IMR-90 (cell line): Measurements from ENCODE around the gene ANKRD55. TPM values are rescaled to one million over a fixed set of nuclear protein-coding genes. Genes with fewer than 3 reads are reported as not detected.

Source experiments
- ATAC-seq: fragments of 200-7000 bp; cut with Tn5 transposase; 2 replicates; pipeline ENCODE4 v1.9.1; 2020; ENCODE audit warnings: low read depth, mild to moderate bottlenecking, moderate library complexity
- BruUV-seq: library from RNA; stranded (reverse); fragments of 400-500 nt; replicated peaks from 2 replicates; lab custom pipeline; 2021; lab: Mats Ljungman, UMichigan
- CTCF ChIA-PET: fragments of 300-600 bp; formaldehyde crosslinking; extraction: SDS; loops from one replicate; lab custom pipeline; 2021; ENCODE audit warnings: antibody characterized with exemption; lab: Yijun Ruan, JAX
- POLR2A ChIA-PET: fragments of 300-600 bp; sonication (Branson Sonifier 250); formaldehyde crosslinking; loops from one replicate; lab custom pipeline; 2022; ENCODE audit warnings: antibody characterized with exemption; ENCODE audit not compliant: unreplicated experiment; lab: Charles Lee
- DNase-seq: peaks from one replicate; pipeline ENCODE4 v3.0.0; 2013
- H2AFZ ChIP-seq: replicated peaks from 2 replicates; pipeline ENCODE3; 2013; ENCODE audit warnings: low read length, mild to moderate bottlenecking; ENCODE audit not compliant: poor library complexity
- H2AK5ac ChIP-seq: 2 replicates; pipeline ENCODE4 v1.6.1; 2013; ENCODE audit warnings: low read depth, low read length, inconsistent platforms
- H2AK9ac ChIP-seq: replicated peaks from 2 replicates; pipeline ENCODE3; 2013; ENCODE audit warnings: mild to moderate bottlenecking, low read depth, low read length, moderate library complexity; ENCODE audit not compliant: poor library complexity
- H2BK120ac ChIP-seq: 2 replicates; pipeline ENCODE4 v1.6.1; 2013; ENCODE audit warnings: low read depth, low read length, inconsistent platforms
- H2BK15ac ChIP-seq: 3 replicates; pipeline ENCODE4 v1.6.1; 2013; ENCODE audit warnings: low read depth, low read length, inconsistent platforms
- H2BK20ac ChIP-seq: 2 replicates; pipeline ENCODE4 v1.6.1; 2013; ENCODE audit warnings: low read depth, mild to moderate bottlenecking, inconsistent platforms, low read length, moderate library complexity
- H2BK5ac ChIP-seq: 2 replicates; pipeline ENCODE4 v1.6.1; 2013; ENCODE audit warnings: mild to moderate bottlenecking, low read depth, low read length, inconsistent platforms; ENCODE audit not compliant: poor library complexity, severe bottlenecking
- H3K14ac ChIP-seq: replicated peaks from 2 replicates; pipeline ENCODE4 v1.6.1; 2013; ENCODE audit warnings: low read depth, low read length, inconsistent platforms
- H3K18ac ChIP-seq: 2 replicates; pipeline ENCODE4 v1.6.1; 2013; ENCODE audit warnings: low read depth, low read length, control low read depth
- H3K23ac ChIP-seq: 2 replicates; pipeline ENCODE4 v1.6.1; 2013; ENCODE audit warnings: low read depth, low read length, inconsistent platforms
- H3K27ac ChIP-seq: 2 replicates; pipeline ENCODE4 v1.5.1; 2013; ENCODE audit warnings: mild to moderate bottlenecking, control low read depth, low read length; ENCODE audit not compliant: insufficient read depth
- H3K27me3 ChIP-seq: 2 replicates; pipeline ENCODE4 v1.6.1; 2013; ENCODE audit warnings: low read length; ENCODE audit not compliant: control insufficient read depth, insufficient read depth
- H3K36me3 ChIP-seq: 2 replicates; pipeline ENCODE4 v1.6.1; 2013; ENCODE audit warnings: low read length, mixed read lengths; ENCODE audit not compliant: control insufficient read depth, insufficient read depth
- H3K4ac ChIP-seq: 2 replicates; pipeline ENCODE4 v1.6.1; 2013; ENCODE audit warnings: low read depth, low read length, inconsistent platforms
- H3K4me1 ChIP-seq: 2 replicates; pipeline ENCODE4 v1.6.1; 2013; ENCODE audit warnings: low read length, mixed read lengths; ENCODE audit not compliant: control insufficient read depth, insufficient read depth
- H3K4me2 ChIP-seq: 2 replicates; pipeline ENCODE4 v1.6.1; 2013; ENCODE audit warnings: low read depth, mild to moderate bottlenecking, control low read depth, low read length, moderate library complexity
- H3K4me3 ChIP-seq: 2 replicates; pipeline ENCODE4 v1.5.1; 2013; ENCODE audit warnings: low read depth, mild to moderate bottlenecking, control low read depth, low read length, moderate library complexity; ENCODE audit not compliant: insufficient read depth
- H3K56ac ChIP-seq: 2 replicates; pipeline ENCODE4 v1.6.1; 2013; ENCODE audit warnings: low read length, inconsistent platforms; ENCODE audit not compliant: insufficient read depth; ENCODE audit errors: extremely low read depth
- H3K79me1 ChIP-seq, 2 experiments: 2 replicates each; pipeline ENCODE4 v1.6.1; 2013; ENCODE audit warnings: low read length in 2 of 2, inconsistent platforms in 1 of 2, low read depth in 1 of 2
- H3K9ac ChIP-seq: 2 replicates; pipeline ENCODE4 v1.6.1; 2013; ENCODE audit warnings: low read depth, low read length, control low read depth
- H3K9me1 ChIP-seq: 2 replicates; pipeline ENCODE4 v1.6.1; 2013; ENCODE audit warnings: low read length, inconsistent platforms; ENCODE audit not compliant: insufficient read depth
- H3K9me3 ChIP-seq: 2 replicates; pipeline ENCODE4 v1.6.1; 2013; ENCODE audit warnings: low read length; ENCODE audit not compliant: control insufficient read depth, insufficient read depth
- H4K20me1 ChIP-seq: 2 replicates; pipeline ENCODE4 v1.6.1; 2013; ENCODE audit warnings: low read length, inconsistent platforms; ENCODE audit not compliant: insufficient read depth
- H4K5ac ChIP-seq: 2 replicates; pipeline ENCODE4 v1.6.1; 2013; ENCODE audit warnings: mild to moderate bottlenecking, low read depth, low read length, control low read depth
- H4K8ac ChIP-seq, 2 experiments: 2 replicates each; pipeline ENCODE4 v1.6.1; 2013; ENCODE audit warnings: low read depth in 2 of 2, low read length in 2 of 2, control low read depth in 1 of 2, inconsistent platforms in 1 of 2
- H4K91ac ChIP-seq: 2 replicates; pipeline ENCODE4 v1.6.1; 2013; ENCODE audit warnings: low read depth, low read length, inconsistent platforms; ENCODE audit not compliant: insufficient read depth
- CEBPB ChIP-seq: IDR thresholded peaks from 2 replicates; pipeline ENCODE4 v1.6.1; 2012; ENCODE audit warnings: low read depth, low read length, improper control_type of control experiment
- CHD1 ChIP-seq: IDR thresholded peaks from 2 replicates; pipeline ENCODE4 v1.6.1; 2012; ENCODE audit warnings: low read depth, low read length, improper control_type of control experiment
- MAZ ChIP-seq: IDR thresholded peaks from 2 replicates; pipeline ENCODE4 v1.6.1; 2012; ENCODE audit warnings: low read depth, mild to moderate bottlenecking, low read length, improper control_type of control experiment, moderate library complexity, borderline replicate concordance
- MXI1 ChIP-seq: IDR thresholded peaks from 2 replicates; pipeline ENCODE4 v1.6.1; 2012; ENCODE audit warnings: low read depth, mild to moderate bottlenecking, low read length, moderate library complexity, borderline replicate concordance
- NFE2L2 ChIP-seq: fragments of 150-350 bp; IDR thresholded peaks from 2 replicates; pipeline ENCODE4 v1.6.1; 2016; ENCODE audit warnings: low read depth, mild to moderate bottlenecking, low read length
- POLR2A ChIP-seq: IDR thresholded peaks from 2 replicates; pipeline ENCODE4 v1.6.1; 2012; ENCODE audit warnings: mild to moderate bottlenecking, low read depth, low read length
- RCOR1 ChIP-seq: IDR thresholded peaks from 2 replicates; pipeline ENCODE4 v1.6.1; 2012; ENCODE audit warnings: mild to moderate bottlenecking, low read length, improper control_type of control experiment; ENCODE audit not compliant: insufficient replicate concordance
- RFX5 ChIP-seq: IDR thresholded peaks from 2 replicates; pipeline ENCODE4 v1.8.0; 2012; ENCODE audit warnings: low read depth, mild to moderate bottlenecking, low read length, moderate library complexity
- SMC3 ChIP-seq: fragments of 150-350 bp; IDR thresholded peaks from 2 replicates; pipeline ENCODE4 v1.6.1; 2016; ENCODE audit warnings: low read depth, mild to moderate bottlenecking, antibody characterized with exemption, low read length, moderate library complexity
- WGBS, 2 experiments: methylation state at CpG; one replicate each; pipeline versions ENCODE4 v1.1.5 to v1.1.7; 2013; ENCODE audit warnings: missing lambda C conversion rate in 2 of 2; ENCODE audit not compliant: insufficient read length in 1 of 2; ENCODE audit errors: extremely low coverage in 2 of 2; 5-methylcytosine and 5-hydroxymethylcytosine counted together
- dilution Hi-C: fragments of 300-500 bp; cut with HindIII; formaldehyde crosslinking; loops from one replicate; pipeline ENCODE4 v1.14.3; 2018; ENCODE audit warnings: low sequenced_read_pairs; ENCODE audit not compliant: unreplicated experiment
- in situ Hi-C: fragments of 300-500 bp; cut with MboI; formaldehyde crosslinking; loops from 3 replicates; pipeline ENCODE4 v1.14.3; 2019; ENCODE audit warnings: low sequenced_read_pairs, inconsistent platforms, mixed read lengths
- intact Hi-C: fragments of 100-400 bp; cut with micrococcal nuclease; formaldehyde crosslinking; loops from 2 replicates; pipeline ENCODE4 v1.10.0; 2022
- polyA plus RNA-seq, 3 experiments: library from polyadenylated mRNA; depleted of rRNA; stranded (reverse); fragments of >200 nt; gene quantifications; 2 replicates each; pipeline ENCODE4 v1.2.3, GENCODE V29; 2012; ENCODE audit warnings: low replicate concordance in 1 of 3
- total RNA-seq: library from RNA; depleted of rRNA; stranded (reverse); fragments of >200 nt; gene quantifications from 2 replicates; pipeline ENCODE4 v1.2.3, GENCODE V29; 2012
- TF ChIP-seq, protein P1 (sequence below): fragments of 150-350 bp; IDR thresholded peaks from 2 replicates; pipeline ENCODE4 v1.6.1; 2017; ENCODE audit warnings: mild to moderate bottlenecking, antibody characterized with exemption, low read length, low read depth
- TF ChIP-seq, protein P2 (sequence below): fragments of 150-350 bp; IDR thresholded peaks from 2 replicates; pipeline ENCODE4 v1.6.1; 2016; ENCODE audit warnings: low read depth, mild to moderate bottlenecking, low read length, moderate library complexity, borderline replicate concordance

Gene ANKRD55
- total and polyA plus RNA-seq, 2 of the 4 experiments (the other 2 are of a cell fraction): not detected

DNA sequence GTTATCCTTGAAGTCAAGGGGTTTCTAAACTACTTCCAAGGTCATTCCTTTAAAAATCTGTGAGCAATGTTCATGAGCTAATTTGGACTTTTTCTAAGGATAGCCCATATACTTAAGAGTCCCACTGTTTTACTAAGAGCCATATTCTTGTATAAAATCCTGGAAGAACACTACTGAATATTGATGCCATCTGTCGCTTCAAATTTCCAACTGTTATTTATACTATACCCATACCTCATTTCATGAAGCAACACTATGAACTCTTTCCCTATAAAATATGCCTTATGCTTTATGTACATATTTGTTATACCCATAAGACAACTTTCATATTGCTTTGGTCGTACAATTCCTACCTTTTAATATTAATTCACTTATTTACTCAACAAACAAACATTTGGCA lies 12.4 kb upstream of the ANKRD55 start:
- DNase-seq (no peak), ATAC-seq (no peak)
- H2AK5ac ChIP-seq: no peak overlapping the region
- H2BK120ac ChIP-seq: no peak overlapping the region
- no peak overlapping the region for H3K18ac ChIP-seq
- BruUV-seq: no TSS peak
- no peak overlapping the region for H4K5ac ChIP-seq
- peaks cover 2% of the 10 kb centered on the region; the same call in 1 of the 2 replicates for H3K4me1 ChIP-seq
- no peak overlapping the region for H2BK15ac ChIP-seq
- dilution Hi-C loops: no loop called here
- no peak overlapping the region for H3K56ac ChIP-seq
- no peak overlapping the region for H2BK20ac ChIP-seq
- no peak overlapping the region for H3K4ac ChIP-seq
- intact Hi-C loops: no loop called here
- H3K4me3 ChIP-seq: no peak overlapping the region
- no peaks in the 10 kb centered on the region for H3K9me1 ChIP-seq
- no CpG with 5 or more reads among the region's 2 CpGs for WGBS, 2 experiments
- H3K36me3 ChIP-seq: no peaks in the 10 kb centered on the region
- H3K9ac ChIP-seq: no peak overlapping the region
- no peak overlapping the region for H2AFZ ChIP-seq
- no peak overlapping the region for H3K14ac ChIP-seq
- no peak overlapping the region for H2AK9ac ChIP-seq
- no peak overlapping the region for H3K27ac ChIP-seq
- H3K23ac ChIP-seq: no peak overlapping the region
- in situ Hi-C loops: no loop called here
- H4K8ac ChIP-seq: no peak overlapping the region
- H3K27me3 ChIP-seq: no peaks in the 10 kb centered on the region
- CTCF ChIA-PET: no interaction called here
- POLR2A ChIA-PET: no interaction called here
- no peak overlapping the region for H3K4me2 ChIP-seq
- H2BK5ac ChIP-seq: no peak overlapping the region
- no peak overlapping the region for H4K91ac ChIP-seq
- TF ChIP-seq MXI1 (no peak), RFX5 (no peak), NFE2L2 (no peak), CEBPB (no peak), RCOR1 (no peak), SMC3 (no peak), POLR2A (no peak), CHD1 (no peak), MAZ (no peak)
- TF ChIP-seq, protein P1, sequence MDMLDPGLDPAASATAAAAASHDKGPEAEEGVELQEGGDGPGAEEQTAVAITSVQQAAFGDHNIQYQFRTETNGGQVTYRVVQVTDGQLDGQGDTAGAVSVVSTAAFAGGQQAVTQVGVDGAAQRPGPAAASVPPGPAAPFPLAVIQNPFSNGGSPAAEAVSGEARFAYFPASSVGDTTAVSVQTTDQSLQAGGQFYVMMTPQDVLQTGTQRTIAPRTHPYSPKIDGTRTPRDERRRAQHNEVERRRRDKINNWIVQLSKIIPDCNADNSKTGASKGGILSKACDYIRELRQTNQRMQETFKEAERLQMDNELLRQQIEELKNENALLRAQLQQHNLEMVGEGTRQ: no peak
- TF ChIP-seq, protein P2, sequence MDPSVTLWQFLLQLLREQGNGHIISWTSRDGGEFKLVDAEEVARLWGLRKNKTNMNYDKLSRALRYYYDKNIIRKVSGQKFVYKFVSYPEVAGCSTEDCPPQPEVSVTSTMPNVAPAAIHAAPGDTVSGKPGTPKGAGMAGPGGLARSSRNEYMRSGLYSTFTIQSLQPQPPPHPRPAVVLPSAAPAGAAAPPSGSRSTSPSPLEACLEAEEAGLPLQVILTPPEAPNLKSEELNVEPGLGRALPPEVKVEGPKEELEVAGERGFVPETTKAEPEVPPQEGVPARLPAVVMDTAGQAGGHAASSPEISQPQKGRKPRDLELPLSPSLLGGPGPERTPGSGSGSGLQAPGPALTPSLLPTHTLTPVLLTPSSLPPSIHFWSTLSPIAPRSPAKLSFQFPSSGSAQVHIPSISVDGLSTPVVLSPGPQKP: no peak
- H4K20me1 ChIP-seq: no peaks in the 10 kb centered on the region
- peaks cover 3% of the 10 kb centered on the region for H3K9me3 ChIP-seq
- H3K79me1 ChIP-seq: no peaks in the 10 kb centered on the region
